ENCODE measurements around the gene CFAP57. TPM values are rescaled to one million over a fixed set of nuclear protein-coding genes. Genes with fewer than 3 reads are reported as not detected.

CFAP57 gene
- total RNA-seq, 2 donors from 2014 or later, result not detected

DNA sequence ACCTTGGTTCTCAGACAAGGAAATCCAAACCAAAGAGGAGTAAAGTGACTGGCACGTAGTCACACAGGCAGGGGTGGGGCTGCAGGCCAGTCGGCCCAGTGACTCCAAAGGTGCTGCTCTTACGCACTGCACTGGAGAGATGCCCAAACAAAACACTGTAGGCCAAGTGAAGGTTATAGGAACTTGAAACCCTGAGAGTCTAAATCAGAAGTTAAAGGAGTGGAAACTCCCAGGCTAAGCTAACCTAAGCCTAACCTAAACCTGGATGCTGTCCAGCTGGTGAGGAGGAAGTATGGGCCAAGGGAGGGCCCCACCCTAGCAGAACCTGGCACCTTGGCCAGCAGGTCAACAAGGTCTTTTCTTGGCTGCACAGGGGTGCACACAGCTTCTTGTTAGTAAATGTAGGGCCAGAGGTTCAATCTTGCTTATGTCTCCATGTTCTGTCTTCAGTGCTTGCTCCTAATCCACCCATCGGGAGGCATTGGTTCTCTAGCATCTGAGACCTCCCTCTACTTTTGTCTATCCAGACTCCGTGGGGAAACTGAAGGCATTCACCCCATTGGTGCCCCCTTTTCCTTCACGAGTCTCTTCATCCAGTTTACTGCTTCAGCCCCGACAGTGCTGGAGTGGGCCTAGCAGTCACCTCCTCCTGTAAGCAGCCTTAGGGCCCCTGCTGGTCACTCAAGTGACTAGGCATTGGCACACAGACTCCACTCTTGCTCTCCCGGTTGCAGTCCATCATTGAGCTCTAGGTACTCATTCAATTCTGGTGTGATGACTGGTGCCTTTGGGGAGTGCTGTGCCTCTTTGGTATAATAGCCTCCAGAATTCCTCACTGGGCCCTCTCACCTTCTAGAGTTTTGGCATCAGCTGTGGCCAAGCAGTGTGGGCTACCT, 84.8 kb downstream of the CFAP57 start:
- Mint-ChIP-seq H3K27me3 (peaks cover 23% of the 10 kb centered on the region), H3K4me3 (no peak overlapping the region), H3K36me3 (ENCODE audit: low read depth) (no peaks in the 10 kb centered on the region), H3K4me1 (peaks cover 5% of the 10 kb centered on the region), H3K27ac (no peak overlapping the region)
- H3K9me3 ChIP-seq (ENCODE audit: control insufficient read depth, low read length, poor library complexity, severe bottlenecking), result no peaks in the 10 kb centered on the region
- ATAC-seq (no peak), DNase-seq (no peak)

DNA sequence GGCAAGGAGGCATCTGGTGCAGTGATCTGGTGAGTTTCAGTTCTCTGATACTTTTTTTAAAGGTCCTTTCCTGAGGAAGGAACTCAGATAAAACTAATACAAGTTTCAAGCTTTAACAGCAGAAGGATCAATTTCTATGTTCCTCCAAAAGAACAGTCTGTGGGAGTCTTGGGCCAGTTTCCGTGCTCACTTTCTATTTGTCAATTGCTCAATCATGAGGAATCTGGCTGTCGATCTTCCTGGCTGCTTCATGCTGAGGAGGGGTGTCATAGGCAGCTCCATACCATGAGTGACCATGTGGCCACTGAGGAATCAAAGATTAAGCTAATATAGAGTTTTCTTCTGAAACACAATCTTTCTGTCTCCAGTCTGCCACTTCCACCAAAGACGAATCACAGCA, 86.2 kb downstream of the CFAP57 start:
- no peak for DNase-seq
- Mint-ChIP-seq H3K4me1 (peaks cover 5% of the 10 kb centered on the region), H3K27me3 (peaks cover 10% of the 10 kb centered on the region)

DNA sequence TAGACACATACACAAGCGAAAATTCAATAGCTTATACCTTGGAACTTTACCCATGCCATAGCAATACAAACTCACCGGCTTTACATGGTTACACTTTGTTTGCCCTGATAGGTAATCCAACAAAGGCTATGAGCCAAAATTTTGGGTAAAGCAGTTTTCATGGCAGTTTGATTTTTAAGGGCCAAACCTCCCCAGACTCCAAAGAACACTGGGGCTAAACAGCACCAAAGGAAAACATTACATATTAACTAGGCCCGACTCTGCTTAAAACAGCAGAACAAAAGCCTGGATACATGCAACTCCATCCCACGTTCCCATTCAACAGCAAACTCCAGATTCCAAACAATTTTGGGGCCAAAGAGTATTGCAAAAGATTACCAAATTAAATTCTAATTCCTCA, 93.3 kb downstream of the CFAP57 start:
- Mint-ChIP-seq H3K4me3 (no peak overlapping the region), H3K36me3 (ENCODE audit: low read depth) (peaks cover 3% of the 10 kb centered on the region), H3K4me1 (peaks cover 3% of the 10 kb centered on the region), H3K27ac (no peak overlapping the region), H3K27me3 (peaks cover 28% of the 10 kb centered on the region)
- DNase-seq, result no peak
- no peaks in the 10 kb centered on the region for H3K9me3 ChIP-seq (ENCODE audit: control insufficient read depth, low read length, poor library complexity, severe bottlenecking)
- no peak for ATAC-seq

More for the DNA sequence above, 86.2 kb downstream of the CFAP57 start:
- H3K9me3 ChIP-seq (ENCODE audit: control insufficient read depth, low read length, poor library complexity, severe bottlenecking), result no peaks in the 10 kb centered on the region
- Mint-ChIP-seq H3K36me3 (ENCODE audit: low read depth) (no peaks in the 10 kb centered on the region), H3K4me3 (no peak overlapping the region), H3K27ac (no peak overlapping the region)
- no peak for ATAC-seq

DNA sequence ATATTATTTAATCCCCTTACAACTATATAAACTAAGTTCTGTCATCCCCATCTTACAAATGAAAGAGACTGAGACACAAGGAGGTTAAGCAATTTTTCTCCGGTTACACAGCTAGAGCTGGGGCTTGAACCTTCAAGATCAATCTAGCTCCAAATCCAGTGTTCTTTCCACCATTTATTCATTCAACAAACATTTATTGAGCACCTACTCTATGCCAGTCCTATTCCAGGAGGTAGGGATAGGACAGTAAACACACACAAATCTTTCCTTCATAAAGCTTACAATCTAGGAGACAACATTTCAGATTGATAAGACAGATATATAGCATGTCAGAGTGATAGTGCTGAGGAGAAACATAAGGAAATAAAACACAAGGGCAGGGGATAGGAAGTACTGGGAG, 94.8 kb downstream of the CFAP57 start:
- H3K27ac Mint-ChIP-seq, result no peak overlapping the region

DNA sequence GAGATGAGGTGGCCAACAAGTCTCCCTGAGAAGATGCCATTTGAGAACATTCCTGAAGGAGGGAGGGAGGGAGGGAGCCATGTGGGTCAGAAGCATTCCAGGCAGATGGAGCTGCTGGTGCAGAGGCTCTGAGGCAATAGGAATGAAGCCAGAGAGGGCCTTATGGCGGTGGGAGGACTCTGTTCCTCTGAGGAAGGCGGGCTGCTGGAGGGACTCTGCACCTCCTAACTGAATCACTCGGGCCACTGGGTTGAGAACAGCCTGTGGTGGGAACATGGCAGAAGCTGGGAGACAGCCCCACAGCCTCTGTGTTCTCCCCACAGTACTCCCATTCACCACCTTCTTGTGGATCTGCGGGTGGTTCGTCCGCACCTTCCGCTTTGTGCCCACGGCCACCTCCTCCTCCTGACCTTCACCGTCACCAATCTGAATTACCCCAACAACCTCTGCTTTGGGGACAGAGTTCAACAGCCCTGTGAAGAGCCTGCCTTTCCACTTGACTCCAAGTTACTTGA, 95.2 kb downstream of the CFAP57 start:
- no peak overlapping the region for H3K4me3 Mint-ChIP-seq
- H3K27ac Mint-ChIP-seq, result no peak overlapping the region
- H3K4me1 Mint-ChIP-seq, result peaks cover 7% of the 10 kb centered on the region
- DNase-seq (no peak), ATAC-seq (no peak)
- H3K9me3 ChIP-seq (ENCODE audit: control insufficient read depth, low read length, poor library complexity, severe bottlenecking), result no peaks in the 10 kb centered on the region
- peaks cover 45% of the 10 kb centered on the region for H3K27me3 Mint-ChIP-seq
- H3K36me3 Mint-ChIP-seq (ENCODE audit: low read depth), result peaks cover 3% of the 10 kb centered on the region

More for the DNA sequence above, 94.8 kb downstream of the CFAP57 start:
- no peak for DNase-seq
- peaks cover 3% of the 10 kb centered on the region for H3K36me3 Mint-ChIP-seq (ENCODE audit: low read depth)
- H3K9me3 ChIP-seq (ENCODE audit: control insufficient read depth, low read length, poor library complexity, severe bottlenecking), result no peaks in the 10 kb centered on the region
- H3K27me3 Mint-ChIP-seq, result peaks cover 41% of the 10 kb centered on the region
- ATAC-seq, result no peak
- no peak overlapping the region for H3K4me3 Mint-ChIP-seq
- peaks cover 7% of the 10 kb centered on the region for H3K4me1 Mint-ChIP-seq

DNA sequence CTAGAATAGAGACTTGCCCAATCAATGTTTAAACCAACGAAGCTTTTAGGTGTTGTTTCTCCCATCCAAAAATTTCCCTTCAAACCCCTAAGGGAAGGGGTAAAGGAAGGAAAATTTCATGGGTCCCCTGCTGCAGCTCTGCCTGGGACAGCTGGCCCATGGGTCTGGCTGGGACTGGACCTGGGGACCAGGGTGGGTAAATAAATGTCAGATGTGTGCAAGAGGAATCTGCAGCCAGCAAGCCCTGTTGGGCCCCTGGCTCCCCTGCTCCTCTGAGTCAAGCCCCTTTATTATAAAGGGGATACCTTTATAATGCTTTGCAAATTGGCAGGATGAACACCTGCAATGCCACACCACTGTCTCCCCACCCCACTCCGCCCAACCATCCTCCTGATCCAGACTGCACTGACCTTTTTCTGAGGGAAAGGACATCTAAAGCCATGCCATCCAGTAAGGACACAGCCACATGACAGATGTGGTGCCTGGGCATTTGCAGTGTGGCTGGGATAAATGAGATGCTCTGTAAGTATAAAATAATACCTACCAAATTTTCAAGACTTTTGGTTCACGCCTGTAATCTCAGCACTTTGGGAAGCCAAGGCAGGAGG, 95.8 kb downstream of the CFAP57 start:
- H3K36me3 Mint-ChIP-seq (ENCODE audit: low read depth), result peaks cover 3% of the 10 kb centered on the region
- DNase-seq (no peak), ATAC-seq (no peak)
- peaks cover 45% of the 10 kb centered on the region for H3K27me3 Mint-ChIP-seq
- H3K4me1 Mint-ChIP-seq, result peaks cover 7% of the 10 kb centered on the region
- no peaks in the 10 kb centered on the region for H3K9me3 ChIP-seq (ENCODE audit: control insufficient read depth, low read length, poor library complexity, severe bottlenecking)
- no peak overlapping the region for H3K4me3 Mint-ChIP-seq
- H3K27ac Mint-ChIP-seq, result no peak overlapping the region

DNA sequence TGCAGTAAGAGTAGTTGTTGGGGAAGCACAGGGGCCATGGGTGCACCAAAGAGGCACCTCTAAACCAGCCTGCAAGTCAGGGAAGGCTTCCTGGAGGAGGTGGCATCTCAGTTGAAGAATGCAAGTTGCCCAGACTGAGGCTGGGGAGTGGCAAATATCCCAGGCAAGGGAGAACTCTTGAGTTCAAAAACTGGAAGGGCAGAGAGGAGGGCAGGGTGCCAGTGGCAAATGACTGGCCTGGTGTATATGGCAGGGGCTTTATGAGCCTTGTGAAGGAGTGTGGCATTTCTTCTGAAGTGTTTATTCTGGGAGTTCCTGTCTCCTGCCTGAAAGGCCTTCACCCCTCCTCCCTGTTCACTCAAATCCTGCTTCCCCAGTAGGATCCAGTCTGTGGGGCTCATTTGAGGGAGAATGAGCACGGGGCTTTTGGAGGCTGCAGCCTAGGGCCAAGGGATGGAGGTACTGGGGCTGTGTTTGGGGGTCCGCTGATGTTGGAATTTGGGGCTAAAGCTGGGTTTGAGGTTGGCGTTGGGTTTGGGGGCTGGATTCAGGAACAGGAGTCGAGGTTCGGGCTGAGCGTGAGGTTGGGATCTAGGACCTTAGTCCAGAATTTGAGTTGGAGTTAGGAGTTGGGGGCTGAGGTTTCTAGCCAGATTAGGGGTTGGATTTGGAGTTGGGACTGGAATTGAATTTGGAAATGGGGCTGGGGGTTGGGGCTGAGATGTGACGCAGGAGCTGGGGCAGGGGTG, 97.7 kb downstream of the CFAP57 start, which contains the start of gene TMEM125:
Gene TMEM125 (plus strand): TSS at position 357 of the 749 bp plus-strand sequence. CDS start 2,740 bp downstream, outside the sequence.
- H3K36me3 Mint-ChIP-seq (ENCODE audit: low read depth), result peaks cover 3% of the 10 kb centered on the region
- no peak for DNase-seq
- no peaks in the 10 kb centered on the region for H3K9me3 ChIP-seq (ENCODE audit: control insufficient read depth, low read length, poor library complexity, severe bottlenecking)
- peaks cover 45% of the 10 kb centered on the region for H3K27me3 Mint-ChIP-seq
- H3K4me1 Mint-ChIP-seq, result peaks cover 11% of the 10 kb centered on the region
- H3K4me3 Mint-ChIP-seq, result peak within 1 kb of the TSS; percentile 71
- no peak for ATAC-seq
- H3K27ac Mint-ChIP-seq, result peak within 1 kb of the TSS; percentile 43

DNA sequence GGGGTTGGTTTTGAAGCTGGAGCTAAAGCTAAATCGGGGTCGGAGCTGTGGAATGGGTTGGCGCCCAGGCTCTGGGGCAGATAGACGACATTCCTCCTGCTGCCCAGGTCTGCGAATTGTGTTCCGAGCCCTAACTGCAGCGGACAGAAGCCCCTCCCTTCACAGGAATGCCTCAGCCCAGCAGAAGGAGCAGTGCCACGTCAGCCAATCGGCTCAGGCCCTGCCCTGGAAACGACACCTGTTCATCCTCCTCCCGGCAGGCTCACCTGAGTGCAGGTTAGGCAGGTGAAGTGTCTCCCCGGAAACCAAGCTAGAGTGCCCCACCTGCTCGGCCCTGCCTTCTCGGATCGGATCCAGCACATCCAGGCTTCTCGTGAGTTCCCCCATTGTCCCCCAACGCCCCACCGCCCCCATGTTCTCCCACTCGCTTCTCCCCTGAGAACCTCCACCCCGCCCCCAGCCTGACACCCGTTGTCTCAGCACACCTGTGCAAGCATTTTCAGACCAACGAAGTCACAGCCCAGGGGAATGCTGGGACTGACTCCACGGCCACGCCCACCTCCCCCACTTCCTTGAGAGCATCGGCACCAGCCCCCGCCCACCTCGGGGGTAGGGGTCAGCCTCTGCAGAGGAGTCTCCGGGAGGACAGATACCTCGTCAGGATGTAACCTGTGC, 98.4 kb downstream of the CFAP57 start:
- peak overlapping the region; percentile 27 for H3K27ac Mint-ChIP-seq

DNA sequence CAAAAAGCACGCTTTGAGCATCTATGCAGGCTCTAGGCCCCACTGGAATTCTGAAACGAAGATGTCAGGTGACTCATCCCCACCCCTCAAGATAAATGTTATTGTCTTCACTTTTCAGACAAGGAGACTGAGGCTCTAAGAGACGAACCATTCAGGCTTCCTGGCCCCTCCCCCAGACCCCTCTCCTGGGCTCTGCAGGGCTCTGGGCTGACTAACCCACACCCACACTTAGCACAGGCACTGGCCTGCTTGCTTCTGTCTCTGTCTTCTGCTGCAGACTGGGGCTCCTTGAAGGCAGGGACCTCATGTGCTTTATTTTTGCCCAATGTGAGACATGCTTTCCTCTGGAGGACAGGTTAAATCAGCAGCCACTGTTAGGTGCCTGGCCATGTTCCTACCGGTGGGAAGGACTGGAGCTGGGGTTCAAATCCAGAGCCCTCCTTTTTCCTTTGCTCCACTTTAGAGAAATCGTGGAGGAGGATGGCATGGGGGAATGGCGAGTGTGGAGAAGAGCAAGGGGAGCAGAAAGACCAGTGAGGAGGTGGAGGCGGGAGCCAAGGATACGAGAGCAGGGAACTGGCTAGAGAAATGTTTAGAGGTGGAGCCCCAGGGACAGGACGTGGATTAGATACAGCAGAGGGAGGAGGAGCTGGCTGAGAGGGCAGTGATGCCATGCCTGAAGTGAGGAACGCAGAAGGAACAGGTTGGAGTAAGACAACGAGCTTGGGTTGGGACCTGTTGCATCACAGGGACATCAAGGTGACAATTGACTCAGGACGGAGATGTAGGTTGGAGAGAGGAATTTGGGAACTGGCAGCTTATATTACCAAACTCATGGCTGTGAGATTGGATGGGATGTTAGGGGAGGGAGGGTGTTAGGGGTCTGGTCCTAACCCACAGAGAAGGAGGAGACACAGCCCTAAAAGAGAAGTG, 99.3 kb downstream of the CFAP57 start:
- Mint-ChIP-seq H3K27me3 (peaks cover 35% of the 10 kb centered on the region), H3K4me1 (peaks cover 11% of the 10 kb centered on the region), H3K27ac (peak overlapping the region; percentile 27), H3K4me3 (peak overlapping the region; percentile 71), H3K36me3 (ENCODE audit: low read depth) (peaks cover 3% of the 10 kb centered on the region)
- no peaks in the 10 kb centered on the region for H3K9me3 ChIP-seq (ENCODE audit: control insufficient read depth, low read length, poor library complexity, severe bottlenecking)
- ATAC-seq (no peak), DNase-seq (no peak)

More for the DNA sequence above, 98.4 kb downstream of the CFAP57 start:
- Mint-ChIP-seq H3K27me3 (peaks cover 42% of the 10 kb centered on the region), H3K36me3 (ENCODE audit: low read depth) (peaks cover 3% of the 10 kb centered on the region), H3K4me3 (peak overlapping the region; percentile 71), H3K4me1 (peaks cover 11% of the 10 kb centered on the region)
- no peak for ATAC-seq
- DNase-seq, result no peak
- H3K9me3 ChIP-seq (ENCODE audit: control insufficient read depth, low read length, poor library complexity, severe bottlenecking), result no peaks in the 10 kb centered on the region

DNA sequence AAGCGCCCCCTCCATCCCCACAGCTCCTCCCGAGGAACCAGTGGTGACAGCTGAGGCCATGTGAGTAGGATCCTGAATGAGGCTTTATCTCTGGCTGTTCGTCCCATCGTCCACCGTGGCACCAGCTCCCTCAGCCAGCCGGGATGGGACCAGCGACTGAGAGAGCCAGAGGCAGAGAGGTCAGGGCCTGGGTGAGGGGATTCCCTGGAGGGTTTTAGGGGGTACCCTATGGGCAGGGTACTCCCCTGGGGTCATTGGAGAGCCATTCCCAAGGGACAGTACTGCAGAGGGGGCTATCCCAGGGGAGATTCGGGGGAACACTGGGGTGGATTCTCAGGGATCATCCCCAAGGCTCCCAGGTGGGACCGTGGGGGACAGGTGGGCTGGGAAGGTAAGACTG, 100.0 kb downstream of the CFAP57 start:
- Mint-ChIP-seq H3K27me3 (peaks cover 35% of the 10 kb centered on the region), H3K4me1 (peaks cover 11% of the 10 kb centered on the region), H3K27ac (no peak overlapping the region), H3K36me3 (ENCODE audit: low read depth) (peaks cover 2% of the 10 kb centered on the region), H3K4me3 (no peak overlapping the region)
- DNase-seq (no peak), ATAC-seq (no peak)
- no peaks in the 10 kb centered on the region for H3K9me3 ChIP-seq (ENCODE audit: control insufficient read depth, low read length, poor library complexity, severe bottlenecking)

DNA sequence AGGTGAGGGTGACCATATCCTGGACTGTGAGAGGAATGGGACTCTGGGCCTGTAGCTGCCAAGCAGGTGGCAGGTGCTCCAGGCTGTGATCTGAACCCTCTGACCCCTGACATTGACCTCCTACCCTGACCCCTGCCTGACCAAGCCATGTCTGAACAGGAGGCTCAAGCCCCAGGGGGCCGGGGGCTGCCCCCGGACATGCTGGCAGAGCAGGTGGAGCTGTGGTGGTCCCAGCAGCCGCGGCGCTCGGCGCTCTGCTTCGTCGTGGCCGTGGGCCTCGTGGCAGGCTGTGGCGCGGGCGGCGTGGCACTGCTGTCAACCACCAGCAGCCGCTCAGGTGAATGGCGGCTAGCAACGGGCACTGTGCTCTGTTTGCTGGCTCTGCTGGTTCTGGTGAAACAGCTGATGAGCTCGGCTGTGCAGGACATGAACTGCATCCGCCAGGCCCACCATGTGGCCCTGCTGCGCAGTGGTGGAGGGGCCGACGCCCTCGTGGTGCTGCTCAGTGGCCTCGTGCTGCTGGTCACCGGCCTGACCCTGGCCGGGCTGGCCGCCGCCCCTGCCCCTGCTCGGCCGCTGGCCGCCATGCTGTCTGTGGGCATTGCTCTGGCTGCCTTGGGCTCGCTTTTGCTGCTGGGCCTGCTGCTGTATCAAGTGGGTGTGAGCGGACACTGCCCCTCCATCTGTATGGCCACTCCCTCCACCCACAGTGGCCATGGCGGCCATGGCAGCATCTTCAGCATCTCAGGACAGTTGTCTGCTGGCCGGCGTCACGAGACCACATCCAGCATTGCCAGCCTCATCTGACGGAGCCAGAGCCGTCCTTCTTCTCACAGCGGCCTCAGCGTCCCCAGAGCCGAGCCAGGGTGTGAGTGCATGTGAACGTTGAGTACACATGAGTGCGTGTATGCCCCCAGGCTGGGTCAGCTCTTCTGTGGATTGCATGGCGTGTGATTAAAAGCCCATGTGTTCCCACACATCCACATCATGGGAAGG, 100.7 kb downstream of the CFAP57 start:
- no peak overlapping the region for H3K27ac Mint-ChIP-seq

More for the DNA sequence above, 100.7 kb downstream of the CFAP57 start:
- DNase-seq (no peak), ATAC-seq (no peak)
- no peaks in the 10 kb centered on the region for H3K9me3 ChIP-seq (ENCODE audit: control insufficient read depth, low read length, poor library complexity, severe bottlenecking)
- Mint-ChIP-seq H3K36me3 (ENCODE audit: low read depth) (peaks cover 2% of the 10 kb centered on the region), H3K4me3 (no peak overlapping the region), H3K27me3 (peaks cover 42% of the 10 kb centered on the region), H3K4me1 (peaks cover 11% of the 10 kb centered on the region)

Data from T-helper 17 cell (primary cell).